Epithelial cell of prostate (primary cell): Measurements from ENCODE around the gene FASTK.

Experiments used
- DNase-seq: peaks from one replicate; pipeline ENCODE4 v3.0.0-alpha.2; 2011; ENCODE audit warnings: low read depth, low spot score
- H3K27ac ChIP-seq: fragments of 450-650 bp; 2 replicates; pipeline ENCODE4 v1.5.1; 2017; ENCODE audit warnings: mild to moderate bottlenecking

Gene FASTK

GRCh38 chr7:151069841-151070573 is 10.6 kb downstream of the FASTK start:
- no peak for DNase-seq
- no peak overlapping the region for H3K27ac ChIP-seq

GRCh38 chr7:151068069-151068773 is 12.4 kb downstream of the FASTK start:
- H3K27ac ChIP-seq: no peak overlapping the region
- DNase-seq: no peak

GRCh38 chr7:151066273-151066974 is 14.2 kb downstream of the FASTK start:
- no peak overlapping the region for H3K27ac ChIP-seq
- DNase-seq: no peak

GRCh38 chr7:151065516-151065915 is 15.1 kb downstream of the FASTK start:
- H3K27ac ChIP-seq: no peak overlapping the region
- DNase-seq: no peak

GRCh38 chr7:151064993-151065392 is 15.6 kb downstream of the FASTK start:
- no peak overlapping the region for H3K27ac ChIP-seq
- DNase-seq: no peak

- no peak overlapping the region for H3K27ac ChIP-seq
- no peak for DNase-seq
These were observed 16.2 kb downstream of the FASTK start for GRCh38 chr7:151064454-151064853.

GRCh38 chr7:151063212-151063561 is 17.4 kb downstream of the FASTK start:
- DNase-seq: no peak
- H3K27ac ChIP-seq: peak overlapping the region; percentile 41

GRCh38 chr7:151062399-151063211 is 18.0 kb downstream of the FASTK start:
- DNase-seq: no peak
- peak overlapping the region; percentile 41 for H3K27ac ChIP-seq

- H3K27ac ChIP-seq: no peak overlapping the region
- DNase-seq: no peak
These were observed 18.6 kb downstream of the FASTK start for GRCh38 chr7:151062111-151062398.

GRCh38 chr7:151061213-151062110 is 19.1 kb downstream of the FASTK start:
- no peak overlapping the region for H3K27ac ChIP-seq
- DNase-seq: no peak

GRCh38 chr7:151060416-151061212 is 20.0 kb downstream of the FASTK start:
- DNase-seq: no peak

GRCh38 chr7:151060113-151060415 is 20.5 kb downstream of the FASTK start:
- DNase-seq: no peak
- peak overlapping the region; percentile 94 for H3K27ac ChIP-seq

More at GRCh38 chr7:151060416-151061212, 20.0 kb downstream of the FASTK start:
- peak overlapping the region; percentile 94 for H3K27ac ChIP-seq

GRCh38 chr7:151059367-151060112 is 21.1 kb downstream of the FASTK start, which contains the start of gene SLC4A2:
TSS of gene SLC4A2 (plus strand) at chr7:151059589. CDS start at chr7:151061988, 2,399 bp downstream.
- no peak for DNase-seq
- peak within 1 kb of the TSS; percentile 94 for H3K27ac ChIP-seq

- no peak for DNase-seq
- peak overlapping the region; percentile 94 for H3K27ac ChIP-seq
These were observed 21.7 kb downstream of the FASTK start for GRCh38 chr7:151058781-151059366.

GRCh38 chr7:151057989-151058780 is 22.4 kb downstream of the FASTK start:
- DNase-seq: peak; percentile 99
- H3K27ac ChIP-seq: peak overlapping the region; percentile 94

- no peak for DNase-seq
- H3K27ac ChIP-seq: peak within 1 kb of the TSS; percentile 94
These were observed 23.1 kb downstream of the FASTK start, which contains the start of gene CDK5 for GRCh38 chr7:151057506-151057988. TSS of gene CDK5 (minus strand) at chr7:151057897. CDS start at chr7:151057848, 49 bp downstream.
